ENCODE measurements around the gene HRK. TPM values are rescaled to one million over a fixed set of nuclear protein-coding genes. Genes with fewer than 3 reads are reported as not detected.

The HRK gene
- total and polyA plus RNA-seq, 11 donors, result 0.03 to 1.3 (median 0.19) TPM; not detected in 2

DNA sequence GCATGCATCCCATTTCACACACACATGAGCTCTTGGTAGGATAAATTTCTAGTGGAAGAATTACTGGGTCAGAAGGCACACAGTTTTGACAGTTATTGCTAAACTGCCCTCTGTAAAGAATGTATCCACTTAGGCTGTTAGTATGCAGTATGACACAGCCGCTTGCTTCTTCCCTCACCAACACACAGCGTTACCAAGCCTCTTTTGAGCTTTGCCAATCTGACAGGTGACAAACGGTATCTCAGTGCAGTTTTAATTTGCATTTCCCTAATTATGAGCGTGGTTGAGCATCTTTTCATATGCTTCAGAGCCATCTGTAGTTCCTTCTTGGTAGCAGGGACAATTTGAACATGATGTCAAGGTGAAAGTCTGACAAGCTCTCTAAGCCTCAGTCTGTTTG is 42.9 kb downstream of the HRK start:
- Histone ChIP-seq H3K27me3 (no peaks in the 10 kb centered on the region), H3K4me1 (no peaks in the 10 kb centered on the region), H3K4me3 (no peak overlapping the region), H3K27ac (no peak overlapping the region), H3K36me3 (no peaks in the 10 kb centered on the region), H3K9me3 (peaks cover 0 to 3% (median 0%) of the 10 kb centered on the region in 12 donors)
- 85 to 92% (median 88%) methylated on average over 4 of the region's 4 CpGs for WGBS, 4 donors
- intact Hi-C loops (cut with DNase I), result no loop called here
- TF ChIP-seq POLR2A (IDR thresholded peaks at IDR 0.05), result no peak
- TF ChIP-seq, protein P1, sequence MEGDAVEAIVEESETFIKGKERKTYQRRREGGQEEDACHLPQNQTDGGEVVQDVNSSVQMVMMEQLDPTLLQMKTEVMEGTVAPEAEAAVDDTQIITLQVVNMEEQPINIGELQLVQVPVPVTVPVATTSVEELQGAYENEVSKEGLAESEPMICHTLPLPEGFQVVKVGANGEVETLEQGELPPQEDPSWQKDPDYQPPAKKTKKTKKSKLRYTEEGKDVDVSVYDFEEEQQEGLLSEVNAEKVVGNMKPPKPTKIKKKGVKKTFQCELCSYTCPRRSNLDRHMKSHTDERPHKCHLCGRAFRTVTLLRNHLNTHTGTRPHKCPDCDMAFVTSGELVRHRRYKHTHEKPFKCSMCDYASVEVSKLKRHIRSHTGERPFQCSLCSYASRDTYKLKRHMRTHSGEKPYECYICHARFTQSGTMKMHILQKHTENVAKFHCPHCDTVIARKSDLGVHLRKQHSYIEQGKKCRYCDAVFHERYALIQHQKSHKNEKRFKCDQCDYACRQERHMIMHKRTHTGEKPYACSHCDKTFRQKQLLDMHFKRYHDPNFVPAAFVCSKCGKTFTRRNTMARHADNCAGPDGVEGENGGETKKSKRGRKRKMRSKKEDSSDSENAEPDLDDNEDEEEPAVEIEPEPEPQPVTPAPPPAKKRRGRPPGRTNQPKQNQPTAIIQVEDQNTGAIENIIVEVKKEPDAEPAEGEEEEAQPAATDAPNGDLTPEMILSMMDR (IDR thresholded peaks at IDR 0.05), result no peak
- ATAC-seq (no peak), DNase-seq (no peak)

DNA sequence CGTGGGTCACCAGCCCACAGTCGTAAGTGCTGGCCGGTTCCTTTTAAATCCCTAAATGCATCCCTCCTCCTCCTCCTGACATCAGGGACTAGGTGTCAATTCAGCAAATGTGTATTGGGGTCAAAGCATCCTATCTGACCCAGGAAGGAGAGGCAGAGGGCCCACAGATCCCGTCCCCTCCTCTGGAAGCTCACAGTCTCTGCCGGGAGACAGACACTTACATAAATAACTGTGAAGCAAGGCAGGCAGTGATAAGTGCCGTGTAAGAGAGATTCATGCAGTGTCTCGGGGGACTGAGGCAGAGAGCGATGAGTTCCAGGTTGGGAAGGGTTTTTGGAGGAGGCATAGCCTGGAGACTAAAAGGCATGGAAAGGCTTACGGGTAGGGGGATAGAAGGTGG is 44.1 kb downstream of the HRK start:
- no peak overlapping the region for H3K27ac ChIP-seq
- TF ChIP-seq POLR2A (IDR thresholded peaks at IDR 0.05), result no peak
- TF ChIP-seq, protein P1 (IDR thresholded peaks at IDR 0.05), result no peak
- ATAC-seq (no peak), DNase-seq (no peak)
- intact Hi-C loops (cut with DNase I), result no loop called here
- H3K4me3 ChIP-seq, result no peak overlapping the region
- WGBS, 4 donors, result 61 to 73% (median 64%) methylated on average over 9 of the region's 9 CpGs
- H3K27me3 ChIP-seq, result no peaks in the 10 kb centered on the region
- H3K36me3 ChIP-seq, result no peaks in the 10 kb centered on the region
- H3K4me1 ChIP-seq, result no peaks in the 10 kb centered on the region
- peaks cover 0 to 3% (median 0%) of the 10 kb centered on the region in 12 donors for H3K9me3 ChIP-seq

DNA sequence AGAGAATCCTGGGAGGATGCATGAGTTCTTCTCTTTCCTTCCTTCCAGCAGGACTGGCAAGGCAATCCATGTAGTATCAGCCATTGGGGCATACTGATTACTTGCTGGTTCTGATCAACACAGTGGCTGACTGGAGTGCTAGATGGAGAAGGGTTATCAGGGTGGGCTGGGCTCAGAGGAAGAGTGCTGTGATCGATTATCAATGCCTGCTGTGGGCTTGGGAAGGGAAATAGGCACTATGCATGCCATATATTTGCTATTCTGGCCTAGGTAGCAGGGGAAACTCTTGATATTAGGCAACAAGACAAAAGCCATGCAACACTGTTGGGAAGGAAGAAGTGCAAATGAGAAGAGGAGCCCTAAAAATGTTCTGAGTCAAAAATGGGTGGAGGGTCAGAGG is 45.8 kb downstream of the HRK start:
- WGBS, 4 donors, result 78 to 90% (median 86%) methylated on average over 1 of the region's 1 CpG
- Histone ChIP-seq H3K4me1 (no peaks in the 10 kb centered on the region), H3K27ac (no peak overlapping the region), H3K9me3 (peaks cover 0 to 3% (median 0%) of the 10 kb centered on the region in 12 donors), H3K4me3 (no peak overlapping the region), H3K27me3 (no peaks in the 10 kb centered on the region), H3K36me3 (no peaks in the 10 kb centered on the region)
- no peak for ATAC-seq
- intact Hi-C loops (cut with DNase I), result no loop called here
- DNase-seq, result no peak
- TF ChIP-seq, protein P1 (IDR thresholded peaks at IDR 0.05), result no peak
- no peak for TF ChIP-seq POLR2A (IDR thresholded peaks at IDR 0.05)

GRCh38 chr12:116833474-116833873 is 47.8 kb downstream of the HRK start:
- no peak for DNase-seq
- Histone ChIP-seq H3K27ac (no peak overlapping the region), H3K4me1 (no peaks in the 10 kb centered on the region), H3K4me3 (no peak overlapping the region), H3K36me3 (no peaks in the 10 kb centered on the region), H3K9me3 (peaks cover 0 to 3% (median 0%) of the 10 kb centered on the region in 12 donors), H3K27me3 (no peaks in the 10 kb centered on the region)
- ATAC-seq, result no peak
- intact Hi-C loops (cut with DNase I), result no loop called here
- TF ChIP-seq, protein P1 (IDR thresholded peaks at IDR 0.05), result no peak
- no peak for TF ChIP-seq POLR2A (IDR thresholded peaks at IDR 0.05)
- WGBS, 4 donors, result 86 to 90% (median 87%) methylated on average over 10 of the region's 10 CpGs

Measured in heart left ventricle (tissue), 16 donors.